T-cell (primary cell): ENCODE measurements around the gene RPS25. TPM values are rescaled to one million over a fixed set of nuclear protein-coding genes. Genes with fewer than 3 reads are reported as not detected.
"Not testable (repeated sequence)": the region's sequence is repeated elsewhere in the genome, so short reads cannot be mapped to it uniquely, and the experiment has no call there.

Experiments used
- ATAC-seq, 4 experiments: fragments of 200-7000 bp in 3 of 4; fragments of 150-1000 bp in 1 of 4; cut with Tn5 transposase; replicated peaks in 1 of 4; 1 replicate in 3 of 4; 2 replicates in 1 of 4; pipeline ENCODE4 v1.10.0; 2021; ENCODE audit warnings: moderate library complexity in 3 of 4, mild to moderate bottlenecking in 2 of 4, moderate number of reproducible peaks in 1 of 4
- CTCF ChIA-PET, 2 donors: fragments of 300-600 bp; sonication (Branson Sonifier 250); formaldehyde crosslinking; loops; one replicate each; lab custom pipeline; 2022; ENCODE audit warnings: antibody characterized with exemption in 2 of 2; lab: Charles Lee
- POLR2A ChIA-PET, 2 donors: fragments of 300-600 bp; sonication (Branson Sonifier 250); formaldehyde crosslinking; loops; one replicate each; lab custom pipeline; 2022; ENCODE audit warnings: antibody characterized with exemption in 2 of 2; lab: Charles Lee
- DNase-seq, 35 experiments: peaks; one replicate each; pipeline versions ENCODE4 v3.0.0 to v3.0.0-alpha.2; 2013 to 2023
- H3K27ac ChIP-seq: one replicate; pipeline ENCODE4 v1.5.1; 2013; ENCODE audit warnings: low read length
- H3K27me3 ChIP-seq, 2 experiments: replicated peaks in 1 of 2; 1 replicate in 1 of 2; 2 replicates in 1 of 2; pipeline versions ENCODE4 v1.6.1 to v1.7.0; 2013; ENCODE audit warnings: low read length in 1 of 2, mixed read lengths in 1 of 2; ENCODE audit not compliant: control insufficient read depth in 2 of 2, insufficient read depth in 2 of 2; ENCODE audit errors: extremely low read depth in 1 of 2
- H3K36me3 ChIP-seq, 2 donors: 1 replicate in 1 of 2; 2 replicates in 1 of 2; pipeline versions ENCODE4 v1.6.1 to v1.7.0; 2013; ENCODE audit warnings: low read length in 1 of 2; ENCODE audit not compliant: control insufficient read depth in 2 of 2, insufficient read depth in 1 of 2; ENCODE audit errors: extremely low read depth in 1 of 2
- H3K4me1 ChIP-seq, 2 experiments: 1 replicate in 1 of 2; 2 replicates in 1 of 2; pipeline versions ENCODE4 v1.6.1 to v1.7.0; 2013; ENCODE audit warnings: low read length in 2 of 2, mixed read lengths in 1 of 2; ENCODE audit not compliant: insufficient read depth in 2 of 2, control insufficient read depth in 1 of 2; ENCODE audit errors: extremely low read depth in 1 of 2
- H3K4me3 ChIP-seq, 2 donors: 1 replicate in 1 of 2; 2 replicates in 1 of 2; pipeline versions ENCODE4 v1.5.1 to v1.7.0; 2013; ENCODE audit warnings: mild to moderate bottlenecking in 2 of 2, low read length in 1 of 2, moderate library complexity in 1 of 2; ENCODE audit not compliant: control insufficient read depth in 1 of 2; ENCODE audit errors: extremely low read depth in 1 of 2
- H3K9me3 ChIP-seq: 2 replicates; pipeline ENCODE4 v1.7.0; 2013
- H3K27ac Mint-ChIP-seq, 2 donors: one replicate each; pipeline ENCODE4 v1.8.0; 2020 to 2021; ENCODE audit warnings: mild to moderate bottlenecking in 2 of 2, mixed read lengths in 2 of 2
- H3K27me3 Mint-ChIP-seq, 2 donors: one replicate each; pipeline ENCODE4 v1.8.0; 2021 to 2022; ENCODE audit warnings: mixed read lengths in 2 of 2
- H3K36me3 Mint-ChIP-seq: one replicate; pipeline ENCODE4 v1.8.0; 2021; ENCODE audit warnings: mixed read lengths
- H3K4me1 Mint-ChIP-seq, 3 donors: one replicate each; pipeline ENCODE4 v1.8.0; 2020 to 2022; ENCODE audit warnings: mixed read lengths in 3 of 3, mild to moderate bottlenecking in 1 of 3
- H3K4me3 Mint-ChIP-seq, 3 donors: one replicate each; pipeline ENCODE4 v1.8.0; 2020 to 2022; ENCODE audit warnings: mild to moderate bottlenecking in 3 of 3, mixed read lengths in 3 of 3, moderate library complexity in 3 of 3
- H3K9me3 Mint-ChIP-seq, 3 donors: one replicate each; pipeline ENCODE4 v1.8.0; 2020 to 2022; ENCODE audit warnings: mixed read lengths in 3 of 3
- WGBS: methylation state at CpG from one replicate; pipeline ENCODE4 v1.1.5; 2013; ENCODE audit warnings: missing lambda C conversion rate; ENCODE audit not compliant: insufficient coverage; 5-methylcytosine and 5-hydroxymethylcytosine counted together
- total RNA-seq, 35 experiments: library from RNA in 6 of 35; stranded (reverse) in 6 of 35; fragments of 120-200 nt in 1 of 35; gene quantifications; one replicate each; pipeline versions ENCODE4 v1.2.1 to v1.2.4 and lab custom pipeline; 2013 to 2026

Gene RPS25
- total RNA-seq, 5 donors from 2014 or later (not counting 1 experiment from before 2014, with no cell fraction given) = 1,733 to 2,728 (median 2,161) TPM

DNA sequence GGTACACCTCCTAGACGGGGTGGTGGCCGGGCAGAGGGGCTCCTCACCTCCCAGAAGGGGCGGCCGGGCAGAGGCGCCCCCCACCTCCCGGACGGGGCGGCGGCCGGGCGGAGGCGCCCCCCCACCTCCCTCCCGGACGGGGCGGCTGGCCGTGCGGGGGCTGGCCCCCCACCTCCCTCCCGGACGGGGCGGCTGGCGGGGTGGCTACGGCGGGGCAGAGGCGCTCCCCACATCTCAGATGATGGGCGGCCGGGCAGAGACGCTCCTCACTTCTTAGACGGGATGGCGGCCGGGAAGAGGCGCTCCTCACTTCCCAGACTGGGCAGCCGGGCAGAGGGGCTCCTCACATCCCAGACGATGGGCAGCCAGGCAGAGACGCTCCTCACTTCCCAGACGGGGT lies 41.0 kb upstream of the RPS25 start:
- Mint-ChIP-seq H3K4me3 (peak overlapping the region in 1 of 3 donors; percentile 31), H3K36me3 (peaks cover 17% of the 10 kb centered on the region), H3K4me1 (peaks cover 29 to 40% (median 35%) of the 10 kb centered on the region in 3 donors)
- peaks cover 12 to 27% of the 10 kb centered on the region in 2 experiments for H3K4me1 ChIP-seq
- H3K27ac ChIP-seq, H3K4me3 ChIP-seq, ATAC-seq, H3K9me3 ChIP-seq, H3K27me3 ChIP-seq, CTCF ChIA-PET, DNase-seq, H3K27ac Mint-ChIP-seq, H3K27me3 Mint-ChIP-seq, H3K9me3 Mint-ChIP-seq, POLR2A ChIA-PET: not testable (repeated sequence)
- H3K36me3 ChIP-seq = peaks cover 13 to 14% of the 10 kb centered on the region in 2 donors
- WGBS = no CpG with 5 or more reads among the region's 35 CpGs

DNA sequence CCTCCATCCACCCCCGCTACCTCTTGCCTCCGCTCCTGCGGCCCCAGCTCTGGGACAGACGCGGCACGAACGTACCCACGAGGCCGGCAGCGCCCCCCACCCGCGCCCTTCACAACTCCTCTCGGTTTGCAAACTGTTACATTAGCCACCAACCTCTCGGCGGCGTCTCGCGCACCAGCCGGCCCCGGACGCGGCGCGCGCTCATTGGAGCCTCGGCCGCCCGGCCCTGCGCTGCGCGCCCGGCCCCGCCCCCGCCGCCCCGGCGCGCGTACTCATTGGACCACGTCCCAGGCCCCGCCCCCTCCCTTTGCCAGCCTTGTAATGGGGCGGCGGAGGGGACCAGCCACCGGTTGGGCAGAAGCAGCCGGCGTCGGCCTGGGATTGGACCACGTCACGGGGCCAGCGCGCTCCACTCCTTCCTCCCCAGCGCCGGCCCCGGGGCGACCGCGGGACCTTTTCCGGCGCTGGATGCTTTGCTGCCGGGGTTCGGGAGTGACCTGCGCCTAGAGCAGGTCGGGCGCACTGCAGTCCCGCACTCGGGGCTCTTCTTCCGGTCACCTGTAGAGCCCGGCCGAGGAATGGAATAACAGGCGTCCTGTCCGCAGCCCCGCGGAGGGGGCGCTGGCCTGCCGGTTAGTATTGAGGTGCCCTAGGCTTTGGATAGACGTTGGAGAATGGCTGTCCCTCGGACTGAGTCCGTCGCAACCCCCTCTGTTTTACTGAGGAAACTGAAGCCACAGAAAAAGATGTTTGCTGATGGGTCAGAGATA lies 39.0 kb upstream of the RPS25 start, which contains the start of gene HYOU1:
TSS of gene HYOU1 (minus strand) at position 206 of the 770 bp plus-strand sequence. CDS start 1,045 bp downstream, outside the sequence.
- CTCF ChIA-PET = interaction anchor here in 1 of 2 donors (3.4 kb wide), 1 partner anchor 11 kb away, joined by 37 read pairs; the partner anchor contains the start of gene VPS11
- POLR2A ChIA-PET = interaction anchor here in 1 of 2 donors (0.8 to 1.6 kb wide), 4 partner anchors 10 to 38 kb away, joined by 3 to 10 read pairs (median 4); partner anchors contain the start of genes TRAPPC4 and VPS11
- Mint-ChIP-seq H3K27ac (peak within 1 kb of the TSS; percentile 94 to 95), H3K27me3 (no peaks in the 10 kb centered on the region), H3K36me3 (peaks cover 34% of the 10 kb centered on the region), H3K4me1 (peaks cover 34 to 45% (median 36%) of the 10 kb centered on the region in 3 donors), H3K4me3 (peak within 1 kb of the TSS; percentile 94 to 95 (median 94)), H3K9me3 (no peaks in the 10 kb centered on the region)
- under 1% methylated on average over 69 of the region's 79 CpGs for WGBS
- peak within 1 kb of the TSS; percentile 77 for H3K4me3 ChIP-seq
- peaks cover 26 to 34% of the 10 kb centered on the region in 2 donors for H3K36me3 ChIP-seq
- DNase-seq = peak; percentile 95 to 100 (median 98)
- no peaks in the 10 kb centered on the region for H3K9me3 ChIP-seq
- peak; percentile 90 to 97 (median 93) for ATAC-seq
- H3K27ac ChIP-seq = peak within 1 kb of the TSS; percentile 63
- peaks cover 12 to 28% of the 10 kb centered on the region in 2 experiments for H3K4me1 ChIP-seq
- H3K27me3 ChIP-seq = no peaks in the 10 kb centered on the region

DNA sequence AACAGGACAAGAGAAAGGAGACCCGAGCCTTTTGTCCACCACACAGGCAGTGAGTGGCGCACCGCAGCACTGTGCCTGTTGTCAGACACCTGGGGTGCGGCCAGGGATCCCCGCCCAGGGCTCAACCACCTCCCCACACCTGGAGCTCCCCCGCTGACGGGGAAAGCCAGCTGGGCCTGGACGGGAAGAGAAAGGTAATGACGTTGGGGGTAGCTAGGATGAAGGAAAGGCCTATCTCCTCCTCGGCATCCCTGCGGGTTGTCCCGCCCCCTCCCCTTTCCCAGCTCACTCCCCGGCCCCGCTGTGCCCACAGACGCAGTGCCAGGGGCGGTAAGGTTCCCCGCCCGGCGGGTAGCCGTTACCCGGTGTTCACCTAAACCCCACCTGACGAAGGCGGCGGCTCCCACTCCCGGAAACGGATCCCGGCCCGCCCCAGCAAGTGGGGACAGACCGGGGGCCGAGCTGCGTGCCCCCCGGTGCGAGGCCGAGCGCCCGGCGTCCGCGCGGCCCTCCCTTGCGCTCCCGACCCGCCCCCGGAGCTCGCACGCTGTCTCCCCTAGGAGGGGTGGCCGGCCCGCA lies 38.4 kb upstream of the RPS25 start:
- POLR2A ChIA-PET = interaction anchor here (0.5 to 1.1 kb wide), 10 partner anchors 9 to 156 kb away, joined by 3 to 15 read pairs (median 4); partner anchors contain the start of genes HINFP (in 1 of the 2), TRAPPC4 (in 1 of the 2) and VPS11 (in 1 of the 2)
- H3K4me3 Mint-ChIP-seq = peak overlapping the region; percentile 94 to 95 (median 94)
- no peaks in the 10 kb centered on the region for H3K27me3 ChIP-seq
- H3K36me3 Mint-ChIP-seq = peaks cover 38% of the 10 kb centered on the region
- H3K27ac ChIP-seq = peak overlapping the region; percentile 58
- no peaks in the 10 kb centered on the region for H3K27me3 Mint-ChIP-seq
- peaks cover 12 to 35% of the 10 kb centered on the region in 2 experiments for H3K4me1 ChIP-seq
- H3K9me3 Mint-ChIP-seq = no peaks in the 10 kb centered on the region
- CTCF ChIA-PET = interaction anchor here (1.0 to 3.4 kb wide), 2 partner anchors 11 to 12 kb away, joined by 8 to 37 read pairs; partner anchors contain the start of gene VPS11 (in 1 of the 2)
- H3K9me3 ChIP-seq = no peaks in the 10 kb centered on the region
- H3K4me1 Mint-ChIP-seq = peaks cover 35 to 50% (median 36%) of the 10 kb centered on the region in 3 donors
- peak overlapping the region; percentile 94 to 95 for H3K27ac Mint-ChIP-seq
- WGBS = 0% methylated on average over 31 of the region's 48 CpGs
- DNase-seq = peak; percentile 1 to 64 (median 35)
- H3K4me3 ChIP-seq = peak overlapping the region; percentile 66 to 77
- H3K36me3 ChIP-seq = peaks cover 28 to 40% of the 10 kb centered on the region in 2 donors
- ATAC-seq = peak; percentile 5 to 15 (median 6)

DNA sequence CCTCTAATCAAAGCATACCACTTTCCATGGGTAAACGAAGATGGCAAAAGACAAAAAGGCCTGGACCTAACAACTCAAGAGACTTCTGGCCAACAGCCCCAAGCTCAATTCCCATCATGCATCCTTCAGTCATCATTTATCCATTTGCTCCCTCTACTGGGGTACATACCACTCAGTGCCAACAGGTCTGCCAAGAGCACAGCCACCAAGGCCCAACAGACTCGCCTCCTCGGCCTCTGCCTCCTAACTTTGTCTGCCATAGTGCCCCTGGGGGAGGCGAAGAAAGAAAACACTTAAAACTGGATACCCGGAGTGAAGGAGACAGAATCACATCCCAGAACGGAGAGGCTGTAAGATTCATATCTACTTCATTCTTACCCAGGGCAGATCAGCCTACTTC lies 37.8 kb upstream of the RPS25 start:
- H3K27me3 Mint-ChIP-seq = no peaks in the 10 kb centered on the region
- Histone ChIP-seq H3K4me3 (peak overlapping the region; percentile 66 to 77), H3K9me3 (no peaks in the 10 kb centered on the region), H3K4me1 (peaks cover 12 to 37% of the 10 kb centered on the region in 2 experiments), H3K27me3 (no peaks in the 10 kb centered on the region), H3K36me3 (peaks cover 31 to 47% of the 10 kb centered on the region in 2 donors), H3K27ac (peak overlapping the region; percentile 58)
- no peaks in the 10 kb centered on the region for H3K9me3 Mint-ChIP-seq
- peak overlapping the region; percentile 71 to 83 for H3K27ac Mint-ChIP-seq
- WGBS = 49% methylated on average over 4 of the region's 6 CpGs
- ChIA-PET POLR2A (interaction anchor here (0.5 to 1.1 kb wide), 7 partner anchors 9 to 65 kb away, joined by 3 to 15 read pairs (median 5); partner anchors contain the start of genes HINFP (in 1 of the 2) and VPS11 (in 1 of the 2)), CTCF (interaction anchor here (0.6 to 3.4 kb wide), 5 partner anchors 12 to 461 kb away, joined by 4 to 37 read pairs (median 5); partner anchors contain the start of gene VPS11 (in 1 of the 2))
- DNase-seq (peak in 1 of 35 experiments; percentile 33), ATAC-seq (no peak)
- peaks cover 35 to 50% (median 36%) of the 10 kb centered on the region in 3 donors for H3K4me1 Mint-ChIP-seq
- peaks cover 44% of the 10 kb centered on the region for H3K36me3 Mint-ChIP-seq
- peak overlapping the region; percentile 94 to 95 (median 94) for H3K4me3 Mint-ChIP-seq

- peak overlapping the region; percentile 31 to 95 (median 66) for H3K4me3 Mint-ChIP-seq
- H3K4me1 Mint-ChIP-seq = peaks cover 35 to 47% (median 36%) of the 10 kb centered on the region in 3 donors
- peaks cover 31 to 59% of the 10 kb centered on the region in 2 donors for H3K36me3 ChIP-seq
Observed at GRCh38 chr11:119054418-119054817, 36.3 kb upstream of the RPS25 start.

More at GRCh38 chr11:119054418-119054817, 36.3 kb upstream of the RPS25 start:
- H3K9me3 ChIP-seq = no peaks in the 10 kb centered on the region
- H3K27ac Mint-ChIP-seq = no peak overlapping the region
- no peaks in the 10 kb centered on the region for H3K9me3 Mint-ChIP-seq
- ChIA-PET POLR2A (interaction anchor here in 1 of 2 donors (0.6 kb wide), 2 partner anchors 10 to 219 kb away, joined by 3 to 7 read pairs; no protein-coding TSS in a partner anchor), CTCF (interaction anchor here in 1 of 2 donors (0.6 to 1.0 kb wide), 2 partner anchors 13 to 54 kb away, joined by 3 read pairs; partner anchors contain the start of gene VPS11)
- ATAC-seq (no peak), DNase-seq (no peak)
- H3K4me1 ChIP-seq = peaks cover 12 to 37% of the 10 kb centered on the region in 2 experiments
- peaks cover 53% of the 10 kb centered on the region for H3K36me3 Mint-ChIP-seq
- 94% methylated on average over 9 of the region's 10 CpGs for WGBS
- H3K4me3 ChIP-seq = no peak overlapping the region
- no peaks in the 10 kb centered on the region for H3K27me3 Mint-ChIP-seq
- H3K27ac ChIP-seq = no peak overlapping the region
- no peaks in the 10 kb centered on the region for H3K27me3 ChIP-seq
